SKM-1 treated with dmso at 0.1 percent for 144 hours (cell line): ENCODE results near the gene TSC2.
"Not testable (repeated sequence)": the region's sequence is repeated elsewhere in the genome, so short reads cannot be mapped to it uniquely, and the experiment has no call there.

Experiments
- DNase-seq: peaks from one replicate; lab custom pipeline; 2025; ENCODE audit not compliant: unreplicated experiment; lab: John Stamatoyannopoulos, UW

TSC2 gene

DNA sequence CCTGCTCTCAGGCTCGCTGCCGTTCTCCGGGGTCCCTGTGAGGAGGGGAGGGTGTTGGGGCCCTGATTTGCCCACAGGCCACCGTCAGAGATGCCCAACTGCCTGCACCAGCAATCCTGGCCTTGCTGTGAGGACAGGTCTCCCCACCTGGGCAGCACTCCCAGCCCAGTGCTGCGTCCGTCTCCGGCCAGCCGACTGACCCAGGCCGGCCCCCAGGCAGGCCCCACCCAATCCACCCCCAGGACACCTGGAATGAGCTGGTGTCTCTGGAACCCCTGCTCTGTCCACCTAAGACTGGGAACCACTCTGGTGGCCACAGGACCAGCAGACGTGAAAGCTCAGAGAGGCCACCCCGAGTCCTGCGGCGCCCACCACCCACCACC lies 67.8 kb downstream of the TSC2 start:
- no peak for DNase-seq

- DNase-seq = not testable (repeated sequence)
Observed at GRCh38 chr16:2116428-2116827, 68.6 kb downstream of the TSC2 start.

DNA sequence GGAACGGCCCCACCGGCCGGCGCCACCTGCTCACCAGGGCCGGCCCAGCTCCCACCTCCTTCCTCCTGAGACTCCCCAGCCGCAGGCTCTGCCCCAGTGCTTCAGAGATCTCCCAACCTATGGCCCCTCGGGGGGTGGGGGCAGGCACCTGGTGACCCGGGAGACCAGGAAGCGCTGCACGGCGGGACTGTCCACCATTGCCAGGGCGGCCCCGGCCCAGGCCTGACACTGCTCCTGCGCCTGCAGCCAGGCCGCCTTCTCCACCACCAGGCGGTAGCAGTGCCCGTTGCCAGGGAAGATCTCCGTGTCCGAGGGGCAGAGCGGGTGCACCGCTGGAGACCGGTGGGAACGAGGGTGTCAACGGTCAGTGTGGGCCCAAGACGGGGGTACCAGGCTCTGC lies 69.6 kb downstream of the TSC2 start:
- DNase-seq = not testable (repeated sequence)

DNA sequence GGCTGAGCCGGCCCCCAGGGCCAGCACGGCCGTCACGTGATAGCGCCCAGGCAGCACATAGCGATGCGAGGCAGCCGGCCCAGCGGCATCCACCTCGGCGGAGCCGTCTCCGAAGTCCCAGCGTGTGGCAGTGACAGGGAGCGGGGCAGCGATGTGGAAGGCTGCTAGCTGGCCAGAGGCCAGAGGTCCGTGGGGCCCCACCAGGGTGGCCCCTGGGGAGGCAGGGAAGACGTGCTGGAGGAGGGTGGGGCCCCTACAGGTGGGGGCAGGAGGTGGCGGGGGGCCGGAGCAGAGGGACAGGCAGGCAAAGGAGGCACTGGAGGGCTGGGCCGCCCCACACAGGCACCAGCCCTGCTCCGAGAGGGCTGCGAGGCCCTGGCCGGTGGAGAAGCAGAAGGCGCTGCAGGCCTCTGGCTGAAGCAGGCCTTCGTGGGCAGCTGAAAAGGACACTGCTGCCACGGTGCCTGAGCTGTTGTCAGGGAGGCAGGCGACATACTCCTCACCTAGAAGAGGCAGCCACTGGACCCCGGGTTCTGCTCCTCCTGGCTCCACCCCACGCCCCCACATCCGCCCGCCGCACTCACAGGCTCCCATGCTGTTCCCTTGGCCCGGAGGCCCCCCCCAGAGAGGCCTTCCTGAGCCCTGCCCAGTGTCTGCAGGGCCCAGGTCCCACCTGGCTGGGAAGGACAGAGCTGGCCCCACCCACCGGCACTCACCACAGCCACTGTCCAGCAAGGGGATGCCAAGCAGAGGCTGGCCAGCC lies 70.4 kb downstream of the TSC2 start:
- not testable (repeated sequence) for DNase-seq

DNA sequence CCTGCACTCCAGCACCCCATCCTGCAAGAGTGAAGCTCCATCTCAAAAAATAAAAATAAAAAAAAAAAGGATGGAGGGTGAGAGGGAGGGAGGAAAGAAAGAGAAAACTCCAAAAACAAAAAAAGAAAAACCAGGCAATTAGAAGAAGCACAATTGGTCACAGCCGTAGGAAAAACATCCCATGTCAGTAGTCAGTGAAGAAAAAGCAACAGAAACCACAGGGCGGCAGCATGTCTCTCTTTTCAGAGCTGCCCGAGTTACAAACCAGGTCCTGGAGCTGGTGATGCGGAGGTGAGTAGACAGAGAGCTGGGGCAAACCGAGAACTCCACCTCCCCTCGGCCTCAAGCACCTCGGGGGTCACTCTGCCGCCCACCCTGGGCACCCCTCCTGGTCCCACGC lies 73.5 kb downstream of the TSC2 start:
- DNase-seq = not testable (repeated sequence)

DNA sequence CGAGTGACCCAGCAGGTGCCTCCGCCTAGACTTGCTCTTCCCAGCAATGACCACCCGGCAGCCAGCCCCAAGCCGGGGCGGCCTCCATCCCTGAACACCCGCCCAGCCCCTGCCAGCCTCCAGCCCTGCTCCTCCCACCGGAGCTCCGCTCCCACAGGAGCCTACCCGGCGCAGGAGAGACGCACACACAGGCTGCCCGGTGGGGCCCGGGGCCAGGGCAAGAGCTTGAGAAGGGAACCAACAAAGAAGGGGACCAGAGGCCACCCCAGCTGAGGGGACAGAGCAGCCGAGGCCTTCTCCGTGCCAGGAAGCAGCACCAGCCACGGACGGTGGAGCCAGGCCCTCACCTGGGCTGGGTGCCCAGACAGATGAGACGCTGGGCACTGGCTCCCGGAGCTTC lies 74.1 kb downstream of the TSC2 start:
- DNase-seq = no peak

DNA sequence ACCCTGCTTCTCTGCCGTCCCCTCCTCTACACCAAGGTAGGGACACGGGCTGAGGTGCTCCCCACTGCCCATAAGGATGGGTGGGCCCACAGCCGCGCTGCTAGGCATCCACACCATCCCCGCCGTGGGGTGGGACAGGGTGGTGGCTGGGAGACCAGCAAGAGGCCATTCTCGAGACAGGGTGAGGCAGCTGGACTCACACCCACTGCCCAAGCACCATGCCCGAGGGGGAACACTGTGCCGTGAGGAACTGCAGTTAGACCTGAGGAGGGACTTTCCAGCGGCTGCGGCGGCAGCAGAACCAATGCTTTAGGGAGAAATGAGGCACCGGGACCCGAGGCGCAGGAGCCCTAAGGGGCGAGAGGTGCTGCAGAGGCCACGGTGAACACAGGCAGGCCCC lies 74.6 kb downstream of the TSC2 start:
- no peak for DNase-seq

GRCh38 chr16:2122934-2123683 lies 75.3 kb downstream of the TSC2 start:
- DNase-seq = not testable (repeated sequence)

GRCh38 chr16:2123706-2124376 lies 76.1 kb downstream of the TSC2 start:
- not testable (repeated sequence) for DNase-seq

GRCh38 chr16:2124377-2124693 lies 76.5 kb downstream of the TSC2 start:
- not testable (repeated sequence) for DNase-seq

DNA sequence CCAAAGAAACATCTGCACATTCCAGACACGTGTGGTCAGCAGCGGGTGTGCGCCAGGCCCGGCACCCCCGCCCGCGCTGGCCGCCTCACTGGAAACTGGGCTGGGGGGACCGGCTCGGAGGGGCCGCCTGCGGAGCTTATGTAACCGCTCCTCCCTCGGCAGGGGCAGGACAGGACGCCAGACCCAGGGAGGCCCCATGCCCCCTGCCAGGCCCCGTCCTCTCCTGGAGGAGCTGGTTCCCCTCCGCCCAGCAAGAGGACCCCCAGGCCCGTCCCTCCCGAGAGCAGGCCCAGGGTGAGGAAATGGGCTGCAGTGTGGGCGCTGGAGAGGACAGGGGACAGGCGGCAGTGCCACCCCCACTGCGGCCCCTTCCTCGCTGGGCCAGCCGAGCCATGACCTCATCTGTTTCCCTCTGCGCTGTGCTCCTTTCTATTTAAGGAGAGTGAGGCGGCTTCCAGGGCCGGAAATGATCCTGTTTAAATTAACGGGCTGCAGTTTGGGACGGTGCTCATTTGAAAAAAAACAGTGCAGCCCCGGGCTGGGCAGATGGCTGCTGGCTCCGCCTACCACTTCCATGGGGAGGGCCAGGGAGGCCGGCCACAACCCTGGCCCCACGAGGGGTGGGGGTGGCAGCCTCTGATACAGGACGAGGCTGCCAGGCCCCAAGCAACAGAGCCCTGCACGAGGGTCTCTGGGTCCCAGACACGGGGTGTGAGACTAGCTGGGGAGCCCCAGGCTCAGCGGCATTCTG lies 77.1 kb downstream of the TSC2 start:
- DNase-seq = not testable (repeated sequence)

DNA sequence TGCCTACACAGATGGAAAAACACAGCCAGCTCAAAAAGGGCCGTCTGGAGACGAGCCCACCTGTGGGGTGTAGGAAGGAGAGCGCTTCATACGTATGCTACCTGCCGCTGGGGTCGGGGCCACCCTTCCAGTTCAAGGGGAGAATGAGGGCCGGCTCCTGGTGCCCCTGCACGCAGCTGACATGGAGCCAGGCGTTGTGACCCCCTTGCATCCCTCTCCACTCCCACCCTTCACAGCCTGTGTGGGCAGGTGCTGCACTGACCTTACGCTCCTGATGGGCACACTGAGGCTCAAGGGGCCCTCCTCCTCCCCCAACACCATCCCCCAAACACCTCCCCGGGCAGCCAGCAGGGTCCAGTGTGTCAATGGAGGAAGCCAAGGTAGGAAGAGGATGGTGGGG lies 77.8 kb downstream of the TSC2 start:
- DNase-seq = not testable (repeated sequence)

DNA sequence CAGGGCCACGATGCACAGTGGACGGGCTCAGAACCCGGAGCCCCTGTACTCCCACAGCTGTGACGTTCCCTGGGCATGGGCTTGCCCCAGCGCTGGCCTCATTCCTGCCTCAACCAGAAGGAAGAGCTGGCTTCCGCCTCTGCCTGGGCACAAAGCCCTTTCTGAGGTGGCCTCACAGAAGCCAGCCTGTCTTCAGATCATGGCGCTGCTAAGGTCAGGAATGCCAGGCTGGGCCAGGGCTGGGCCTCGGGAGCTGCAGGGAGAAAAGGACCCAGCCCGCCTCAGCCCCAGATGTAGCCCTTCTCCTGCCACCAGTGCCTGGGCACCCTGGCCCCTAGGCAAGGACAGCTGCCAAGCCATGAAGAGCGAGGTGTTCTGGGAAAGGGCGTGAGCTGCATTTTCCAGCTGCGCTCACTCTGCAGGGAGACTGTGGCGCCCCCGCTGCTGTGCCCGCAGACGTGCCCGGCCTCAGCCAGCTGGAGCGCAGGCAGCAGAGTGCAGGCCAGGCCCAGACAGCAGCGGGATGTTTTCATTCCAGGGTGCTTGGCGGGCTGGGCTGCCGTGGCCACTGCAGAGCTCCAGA lies 78.5 kb downstream of the TSC2 start:
- DNase-seq = not testable (repeated sequence)

- not testable (repeated sequence) for DNase-seq
Observed at GRCh38 chr16:2126928-2127556, 79.3 kb downstream of the TSC2 start.

DNA sequence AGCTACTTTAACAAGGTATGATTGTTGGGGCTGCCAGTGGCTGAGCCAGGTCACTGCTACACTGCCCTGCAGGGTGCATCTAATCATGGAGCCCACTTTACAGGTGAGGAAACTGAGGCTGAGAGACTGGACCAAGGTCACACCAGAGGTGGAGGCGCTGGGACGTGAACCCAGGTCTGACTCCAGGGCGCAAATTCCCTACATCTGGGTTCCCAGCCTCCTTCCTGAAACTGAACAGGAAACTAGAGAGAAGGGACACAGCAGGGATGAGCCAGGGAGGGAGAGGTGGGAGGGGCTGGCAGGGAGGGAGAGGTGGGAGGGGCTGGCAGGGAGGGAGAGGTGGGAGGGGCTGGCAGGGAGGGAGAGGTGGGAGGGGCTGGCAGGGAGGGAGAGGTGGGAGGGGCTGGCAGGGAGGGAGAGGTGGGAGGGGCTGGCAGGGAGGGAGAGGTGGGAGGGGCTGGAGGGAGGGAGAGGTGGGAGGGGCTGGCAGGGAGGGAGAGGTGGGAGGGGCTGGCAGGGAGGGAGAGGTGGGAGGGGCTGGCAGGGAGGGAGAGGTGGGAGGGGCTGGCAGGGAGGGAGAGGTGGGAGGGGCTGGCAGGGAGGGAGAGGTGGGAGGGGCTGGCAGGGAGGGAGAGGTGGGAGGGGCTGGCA lies 80.0 kb downstream of the TSC2 start:
- not testable (repeated sequence) for DNase-seq

DNA sequence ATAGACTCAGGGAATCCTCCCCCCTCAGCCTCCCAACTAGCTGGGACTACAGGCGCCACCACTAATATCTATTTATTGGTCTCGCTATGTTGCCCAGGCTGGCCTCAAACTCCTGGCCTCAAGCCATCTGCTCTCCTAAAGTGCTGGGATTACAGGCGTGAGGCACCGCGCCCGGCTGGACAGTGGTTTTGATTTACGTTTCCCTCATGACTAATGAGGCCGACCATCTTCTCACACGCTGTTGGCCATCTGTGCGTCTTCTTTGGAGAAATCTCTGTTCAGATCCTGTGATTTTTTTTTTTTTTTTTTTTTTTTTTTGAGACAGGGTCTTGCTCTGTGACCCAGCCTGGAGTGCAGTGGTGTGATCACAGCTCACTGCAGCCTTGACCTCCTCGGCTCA lies 81.5 kb downstream of the TSC2 start:
- DNase-seq = not testable (repeated sequence)

- not testable (repeated sequence) for DNase-seq
Observed at GRCh38 chr16:2129890-2130447, 82.2 kb downstream of the TSC2 start.

- DNase-seq = not testable (repeated sequence)
Observed at GRCh38 chr16:2133797-2134196, 86.0 kb downstream of the TSC2 start.

- not testable (repeated sequence) for DNase-seq
Observed at GRCh38 chr16:2135071-2135470, 87.3 kb downstream of the TSC2 start.
